A673 (cell line): ENCODE measurements around the gene RASGRP2.
"Not testable (repeated sequence)": the region's sequence is repeated elsewhere in the genome, so short reads cannot be mapped to it uniquely, and the experiment has no call there.

ENCODE experiments used
- CTCF ChIP-seq: fragments of 300-800, 200-600 bp; sonication (generic); conservative IDR thresholded peaks from 2 replicates; pipeline ENCODE4 v1.5.1; 2017; ENCODE audit warnings: low read depth, mild to moderate bottlenecking, antibody characterized with exemption, low read length, moderate library complexity, mixed read lengths
- EZH2 ChIP-seq: fragments of 200-600 bp; sonication (generic); IDR thresholded peaks from 2 replicates; pipeline ENCODE4 v1.6.1; 2017; ENCODE audit warnings: borderline replicate concordance, low read depth, mild to moderate bottlenecking, mixed read lengths, antibody characterized with exemption, low read length; ENCODE audit not compliant: poor library complexity, severe bottlenecking

- TF ChIP-seq CTCF, EZH2: not testable (repeated sequence)
These were observed 42.0 kb downstream of the RASGRP2 start for GRCh38 chr11:64701956-64702355.
